Stimulated activated naive CD8-positive, alpha-beta T cell treated with anti-CD3 and anti-CD28 coated beads, Interleukin-15, Interleukin-2, amounts not matched to agents 100 ng/mL and 50 ng/mL, for 24 hours (primary cell): ENCODE measurements around the gene ERAP2.

Experiments
- H3K27ac Mint-ChIP-seq: one replicate; pipeline ENCODE4 v1.8.0; 2021; ENCODE audit warnings: mild to moderate bottlenecking, mixed read lengths
- H3K27me3 Mint-ChIP-seq: one replicate; pipeline ENCODE4 v1.8.0; 2021; ENCODE audit warnings: mixed read lengths
- H3K36me3 Mint-ChIP-seq: one replicate; pipeline ENCODE4 v1.8.0; 2021; ENCODE audit warnings: low read depth, mixed read lengths
- H3K4me1 Mint-ChIP-seq: one replicate; pipeline ENCODE4 v1.8.0; 2021; ENCODE audit warnings: low read depth, mixed read lengths
- H3K4me3 Mint-ChIP-seq: one replicate; pipeline ENCODE4 v1.8.0; 2021; ENCODE audit warnings: mild to moderate bottlenecking, mixed read lengths
- H3K9me3 Mint-ChIP-seq: one replicate; pipeline ENCODE4 v1.8.0; 2021; ENCODE audit warnings: mixed read lengths

Gene ERAP2

DNA sequence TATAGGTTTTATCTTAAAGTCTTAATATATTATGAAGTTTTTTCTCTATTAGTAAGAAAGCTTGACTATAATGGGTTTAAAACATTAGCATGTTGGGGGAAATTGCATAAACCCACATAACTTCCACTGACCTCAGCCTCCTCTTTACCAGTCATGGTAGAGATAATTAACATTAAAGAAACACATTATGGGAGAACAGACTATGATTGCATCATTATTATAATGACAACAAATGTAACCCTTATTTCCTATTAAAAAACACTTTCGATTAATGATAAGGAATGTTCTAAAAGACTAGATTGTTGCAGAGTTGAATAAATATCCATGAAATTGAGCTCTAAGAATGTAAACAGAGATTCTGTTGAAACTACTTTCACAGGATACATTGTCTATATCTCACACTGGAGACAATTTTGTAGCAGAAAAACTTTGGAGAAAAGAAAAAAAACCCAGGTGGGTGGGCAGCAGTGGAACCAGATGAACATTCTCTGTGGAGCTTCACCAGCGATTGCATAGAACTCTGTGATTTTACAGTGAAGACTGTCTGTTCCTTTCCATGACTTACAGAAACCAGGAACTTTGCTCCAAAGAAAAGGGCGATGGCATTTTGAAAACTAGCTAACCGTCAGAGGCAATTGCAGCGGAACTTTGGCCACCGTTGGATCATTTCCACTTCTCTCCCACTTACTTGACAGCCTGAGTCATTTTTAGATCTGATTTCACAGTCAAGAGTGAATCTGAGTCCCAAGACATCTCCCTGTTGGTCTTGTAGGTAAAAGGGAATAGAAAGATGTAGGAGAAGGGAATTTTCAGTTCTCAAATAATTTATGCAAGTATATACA, 21.0 kb upstream of the ERAP2 start:
- no peaks in the 10 kb centered on the region for H3K36me3 Mint-ChIP-seq
- no peaks in the 10 kb centered on the region for H3K4me1 Mint-ChIP-seq
- H3K9me3 Mint-ChIP-seq = no peaks in the 10 kb centered on the region
- H3K27ac Mint-ChIP-seq = no peak overlapping the region
- H3K4me3 Mint-ChIP-seq = no peak overlapping the region
- no peaks in the 10 kb centered on the region for H3K27me3 Mint-ChIP-seq

DNA sequence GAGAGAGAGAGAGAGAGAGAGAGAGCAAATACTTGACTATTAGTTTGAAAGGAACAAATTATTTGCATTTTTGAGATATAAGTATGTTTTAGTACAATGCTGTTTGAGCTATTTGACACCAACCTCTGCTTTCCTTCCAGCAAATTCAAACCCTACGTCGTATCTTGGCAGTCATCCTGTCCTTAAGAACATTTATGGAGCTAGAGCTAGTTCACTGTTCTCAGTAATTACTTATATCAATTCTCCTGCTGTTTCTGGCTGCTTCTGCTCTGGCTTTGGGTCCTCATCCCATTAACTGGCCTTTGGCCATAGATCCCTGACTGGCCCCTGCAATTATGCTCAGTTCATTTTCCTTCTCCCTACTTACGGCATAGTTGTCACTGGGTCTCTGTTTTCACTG, 19.9 kb upstream of the ERAP2 start:
- H3K27ac Mint-ChIP-seq = no peak overlapping the region
- H3K9me3 Mint-ChIP-seq = no peaks in the 10 kb centered on the region

DNA sequence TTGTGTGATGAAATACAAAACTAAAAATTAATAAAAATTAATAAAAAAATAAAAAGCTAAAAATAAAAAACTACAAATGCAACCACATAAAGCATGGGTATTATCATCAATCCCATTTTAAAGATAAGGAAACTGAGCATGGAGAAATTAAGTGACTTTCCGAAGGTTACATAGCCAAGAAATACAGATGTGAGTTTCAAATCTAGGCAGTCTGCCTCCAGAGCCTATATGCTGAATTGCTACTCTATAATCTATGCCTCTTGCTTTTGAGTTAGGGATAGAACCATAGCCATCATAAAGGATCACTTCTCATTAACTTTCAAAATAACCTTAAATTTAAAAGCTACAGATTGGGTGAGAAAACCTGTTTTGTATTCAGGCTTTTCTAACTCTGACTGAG, 18.8 kb upstream of the ERAP2 start:
- no peak overlapping the region for H3K4me3 Mint-ChIP-seq
- no peaks in the 10 kb centered on the region for H3K27me3 Mint-ChIP-seq
- no peaks in the 10 kb centered on the region for H3K9me3 Mint-ChIP-seq
- no peak overlapping the region for H3K27ac Mint-ChIP-seq
- H3K36me3 Mint-ChIP-seq = no peaks in the 10 kb centered on the region
- peaks cover 5% of the 10 kb centered on the region for H3K4me1 Mint-ChIP-seq

More for the DNA sequence above, 19.9 kb upstream of the ERAP2 start:
- no peaks in the 10 kb centered on the region for H3K27me3 Mint-ChIP-seq
- no peak overlapping the region for H3K4me3 Mint-ChIP-seq
- peaks cover 5% of the 10 kb centered on the region for H3K4me1 Mint-ChIP-seq
- no peaks in the 10 kb centered on the region for H3K36me3 Mint-ChIP-seq

- H3K9me3 Mint-ChIP-seq = no peaks in the 10 kb centered on the region
Measured at GRCh38 chr5:96857924-96858323, 18.4 kb upstream of the ERAP2 start.

GRCh38 chr5:96859375-96859774, 16.9 kb upstream of the ERAP2 start:
- Mint-ChIP-seq H3K4me1 (peaks cover 24% of the 10 kb centered on the region), H3K27ac (no peak overlapping the region), H3K4me3 (no peak overlapping the region), H3K36me3 (no peaks in the 10 kb centered on the region), H3K27me3 (no peaks in the 10 kb centered on the region), H3K9me3 (no peaks in the 10 kb centered on the region)

More at GRCh38 chr5:96857924-96858323, 18.4 kb upstream of the ERAP2 start:
- Mint-ChIP-seq H3K4me1 (peaks cover 9% of the 10 kb centered on the region), H3K27me3 (no peaks in the 10 kb centered on the region), H3K27ac (no peak overlapping the region), H3K4me3 (no peak overlapping the region), H3K36me3 (no peaks in the 10 kb centered on the region)

DNA sequence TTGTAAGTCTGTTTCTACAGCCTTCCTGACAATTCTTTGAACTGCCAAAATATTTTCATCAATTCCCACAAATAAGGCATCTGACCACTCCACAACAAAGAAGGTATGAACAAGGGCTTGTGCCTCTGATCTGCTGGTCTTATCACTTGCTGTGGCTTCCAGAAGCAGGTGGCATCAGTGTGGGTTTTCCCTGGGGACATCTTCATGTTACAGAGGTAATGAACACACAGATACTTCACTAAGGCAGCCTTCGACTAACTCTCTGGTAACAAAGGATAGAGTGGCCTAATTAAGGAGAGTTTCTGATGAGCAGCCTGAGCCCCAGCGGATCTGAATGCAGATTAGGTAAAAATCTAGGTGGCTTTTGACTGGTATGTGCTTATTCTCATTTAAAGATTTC, 15.2 kb upstream of the ERAP2 start:
- H3K9me3 Mint-ChIP-seq = no peaks in the 10 kb centered on the region
- H3K36me3 Mint-ChIP-seq = no peaks in the 10 kb centered on the region
- no peaks in the 10 kb centered on the region for H3K27me3 Mint-ChIP-seq
- H3K4me1 Mint-ChIP-seq = peaks cover 24% of the 10 kb centered on the region
- no peak overlapping the region for H3K27ac Mint-ChIP-seq
- H3K4me3 Mint-ChIP-seq = no peak overlapping the region

- Mint-ChIP-seq H3K4me3 (no peak overlapping the region), H3K27ac (no peak overlapping the region)
Measured at GRCh38 chr5:96863114-96863513, 13.2 kb upstream of the ERAP2 start.

DNA sequence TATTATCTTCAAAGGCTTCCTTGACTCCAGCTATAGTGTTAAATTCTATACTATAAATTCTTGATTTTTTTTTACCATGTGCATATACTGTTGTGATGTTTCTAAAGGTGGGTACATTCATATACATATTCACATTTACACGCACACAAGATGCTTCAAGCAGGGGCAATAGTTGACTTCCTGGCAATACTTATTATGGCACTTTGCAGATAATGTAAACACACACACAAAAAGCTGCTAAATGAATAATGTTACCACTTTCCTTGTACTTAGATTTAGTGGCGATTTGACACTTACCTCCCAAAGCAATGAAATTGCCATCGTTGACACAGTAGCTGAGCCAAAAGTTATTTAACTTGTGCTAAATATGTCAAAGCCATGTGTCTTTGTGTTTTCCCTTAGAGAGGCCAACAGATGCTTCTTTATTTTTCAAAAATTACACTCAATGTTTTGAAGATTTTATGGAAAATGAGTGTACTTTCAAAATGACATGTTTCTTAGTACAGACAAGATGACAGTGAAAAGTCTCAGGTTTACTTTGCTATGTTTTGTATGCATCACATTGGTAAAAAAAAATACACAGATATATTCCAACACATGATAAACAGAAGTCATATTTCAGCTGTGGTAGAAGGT, 12.2 kb upstream of the ERAP2 start:
- H3K27ac Mint-ChIP-seq = no peak overlapping the region
- no peaks in the 10 kb centered on the region for H3K27me3 Mint-ChIP-seq
- no peak overlapping the region for H3K4me3 Mint-ChIP-seq

More at GRCh38 chr5:96863114-96863513, 13.2 kb upstream of the ERAP2 start:
- no peaks in the 10 kb centered on the region for H3K9me3 Mint-ChIP-seq
- no peaks in the 10 kb centered on the region for H3K36me3 Mint-ChIP-seq
- H3K27me3 Mint-ChIP-seq = no peaks in the 10 kb centered on the region
- H3K4me1 Mint-ChIP-seq = peaks cover 24% of the 10 kb centered on the region

GRCh38 chr5:96864922-96865530, 11.3 kb upstream of the ERAP2 start:
- Mint-ChIP-seq H3K36me3 (no peaks in the 10 kb centered on the region), H3K4me1 (peaks cover 38% of the 10 kb centered on the region), H3K9me3 (no peaks in the 10 kb centered on the region), H3K27ac (no peak overlapping the region), H3K27me3 (no peaks in the 10 kb centered on the region), H3K4me3 (no peak overlapping the region)

More for the DNA sequence above, 12.2 kb upstream of the ERAP2 start:
- no peaks in the 10 kb centered on the region for H3K36me3 Mint-ChIP-seq
- H3K4me1 Mint-ChIP-seq = peaks cover 28% of the 10 kb centered on the region
- no peaks in the 10 kb centered on the region for H3K9me3 Mint-ChIP-seq

DNA sequence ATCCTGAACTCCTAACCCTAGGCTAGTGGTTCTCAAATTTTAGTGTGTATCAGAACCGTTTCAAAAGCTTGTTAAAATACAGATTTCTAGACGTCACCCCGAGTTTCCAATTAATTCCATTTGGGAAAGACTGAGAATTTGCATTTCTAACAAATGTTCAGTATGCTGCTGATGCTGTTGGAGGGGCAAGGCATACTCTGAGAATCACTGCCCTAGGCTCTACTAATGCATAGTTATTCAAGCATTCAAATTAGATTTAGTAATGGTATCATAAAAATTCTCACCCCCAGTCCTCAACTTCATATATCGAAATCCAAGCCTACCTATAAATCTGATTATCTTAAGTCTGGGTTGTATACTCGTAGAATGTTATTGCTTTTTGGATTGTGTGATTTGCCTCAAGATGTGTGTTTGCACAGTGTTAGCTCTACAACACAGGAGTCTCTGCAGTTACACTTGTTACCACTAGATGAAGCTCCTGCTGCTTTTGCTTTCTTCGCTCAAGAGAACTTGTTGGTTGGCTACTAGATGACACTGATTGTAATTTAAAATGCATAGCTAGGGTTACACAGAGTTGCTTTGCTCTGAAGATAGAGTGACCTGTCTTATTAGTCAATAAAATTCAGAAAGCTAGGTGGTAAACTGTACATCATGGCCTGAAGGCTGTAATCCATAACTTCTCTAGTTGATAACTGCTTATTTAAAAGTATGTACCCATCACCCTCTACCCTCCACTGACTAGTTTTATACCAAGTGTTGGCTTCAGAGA, 7.5 kb upstream of the ERAP2 start:
- no peaks in the 10 kb centered on the region for H3K9me3 Mint-ChIP-seq
- H3K36me3 Mint-ChIP-seq = no peaks in the 10 kb centered on the region
- no peaks in the 10 kb centered on the region for H3K27me3 Mint-ChIP-seq
- no peak overlapping the region for H3K4me3 Mint-ChIP-seq
- H3K27ac Mint-ChIP-seq = no peak overlapping the region
- H3K4me1 Mint-ChIP-seq = peaks cover 54% of the 10 kb centered on the region

GRCh38 chr5:96869372-96869641, 7.0 kb upstream of the ERAP2 start:
- H3K4me3 Mint-ChIP-seq = no peak overlapping the region
- H3K9me3 Mint-ChIP-seq = no peaks in the 10 kb centered on the region

GRCh38 chr5:96870094-96871026, 5.9 kb upstream of the ERAP2 start:
- peak overlapping the region; percentile 6 for H3K27ac Mint-ChIP-seq
- H3K4me1 Mint-ChIP-seq = peaks cover 63% of the 10 kb centered on the region
- H3K36me3 Mint-ChIP-seq = no peaks in the 10 kb centered on the region
- no peaks in the 10 kb centered on the region for H3K9me3 Mint-ChIP-seq
- H3K27me3 Mint-ChIP-seq = no peaks in the 10 kb centered on the region
- peak overlapping the region; percentile 15 for H3K4me3 Mint-ChIP-seq

More at GRCh38 chr5:96869372-96869641, 7.0 kb upstream of the ERAP2 start:
- H3K27ac Mint-ChIP-seq = no peak overlapping the region
- no peaks in the 10 kb centered on the region for H3K36me3 Mint-ChIP-seq
- H3K4me1 Mint-ChIP-seq = peaks cover 54% of the 10 kb centered on the region
- H3K27me3 Mint-ChIP-seq = no peaks in the 10 kb centered on the region

DNA sequence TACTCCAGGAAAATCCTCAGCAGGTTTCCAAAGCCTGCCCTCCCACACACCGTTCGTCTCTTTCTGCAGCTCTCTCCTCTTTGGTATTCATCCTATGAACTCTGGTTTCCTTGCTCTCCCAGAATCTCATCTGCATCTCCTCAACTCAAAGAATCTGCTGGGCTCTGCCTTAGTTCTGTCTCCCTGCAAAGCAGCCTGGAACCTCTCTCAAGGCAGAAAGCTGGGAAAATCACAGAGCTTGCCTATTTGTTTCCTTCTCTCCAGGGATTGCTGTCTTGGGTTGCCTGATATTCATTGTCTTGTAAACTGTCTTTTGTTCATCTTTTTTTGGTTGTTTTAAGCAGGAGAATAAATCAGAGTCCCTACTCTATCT, 5.3 kb upstream of the ERAP2 start:
- Mint-ChIP-seq H3K4me1 (peaks cover 69% of the 10 kb centered on the region), H3K4me3 (peak overlapping the region; percentile 15), H3K36me3 (no peaks in the 10 kb centered on the region), H3K27me3 (no peaks in the 10 kb centered on the region), H3K27ac (peak overlapping the region; percentile 6), H3K9me3 (no peaks in the 10 kb centered on the region)

DNA sequence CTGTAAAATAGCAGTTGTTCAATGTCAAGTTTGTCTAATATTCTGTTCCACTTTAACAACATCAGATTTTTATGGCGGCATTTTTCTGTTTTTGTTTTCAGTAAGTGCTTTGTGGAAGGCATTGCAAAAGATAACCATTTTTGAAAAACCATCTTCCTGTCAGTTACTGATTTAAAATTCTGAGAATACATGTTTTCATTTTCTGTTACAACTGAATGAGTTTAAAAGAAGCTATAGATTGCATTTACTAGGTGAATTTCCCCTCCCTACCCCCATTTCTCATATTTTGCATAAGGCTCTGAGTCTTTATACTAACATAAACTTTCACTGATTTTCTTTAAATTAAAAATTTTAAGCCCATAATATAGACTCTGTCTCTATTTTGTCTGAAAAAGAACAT, 4.6 kb upstream of the ERAP2 start:
- Mint-ChIP-seq H3K36me3 (no peaks in the 10 kb centered on the region), H3K9me3 (no peaks in the 10 kb centered on the region), H3K27ac (no peak overlapping the region), H3K27me3 (no peaks in the 10 kb centered on the region), H3K4me1 (peaks cover 70% of the 10 kb centered on the region), H3K4me3 (peak overlapping the region; percentile 1)
